H9 (cell line): ENCODE results near the gene ADGRB3. TPM values are rescaled to one million over a fixed set of nuclear protein-coding genes. Genes with fewer than 3 reads are reported as not detected.

Experiments
- DNase-seq: peaks from one replicate; pipeline ENCODE4 v3.0.0-alpha.2; 2017
- H2AFZ ChIP-seq: one replicate; pipeline ENCODE4 v1.6.1; 2013; ENCODE audit warnings: mild to moderate bottlenecking, low read length, control low read depth, moderate library complexity
- H2AK5ac ChIP-seq: 2 replicates; pipeline ENCODE4 v1.6.1; 2013; ENCODE audit warnings: low read length, control low read depth, mixed read lengths; ENCODE audit not compliant: insufficient read length
- H2BK120ac ChIP-seq: one replicate; pipeline ENCODE4 v1.6.1; 2013; ENCODE audit warnings: low read depth, mild to moderate bottlenecking, low read length, control low read depth, inconsistent platforms; ENCODE audit not compliant: poor library complexity, severe bottlenecking
- H2BK12ac ChIP-seq: 2 replicates; pipeline ENCODE4 v1.6.1; 2013; ENCODE audit warnings: low read length, control low read depth, mixed read lengths, low read depth; ENCODE audit not compliant: insufficient read length
- H2BK15ac ChIP-seq: 2 replicates; pipeline ENCODE4 v1.6.1; 2013; ENCODE audit warnings: low read depth, low read length, control low read depth
- H2BK20ac ChIP-seq: one replicate; pipeline ENCODE4 v1.6.1; 2013; ENCODE audit warnings: low read depth, mild to moderate bottlenecking, low read length, control low read depth, inconsistent platforms; ENCODE audit not compliant: poor library complexity, severe bottlenecking
- H2BK5ac ChIP-seq: 2 replicates; pipeline ENCODE4 v1.6.1; 2013; ENCODE audit warnings: low read length, control low read depth, mixed read lengths; ENCODE audit not compliant: insufficient read length
- H3K14ac ChIP-seq: 2 replicates; pipeline ENCODE4 v1.6.1; 2013; ENCODE audit warnings: low read length, control low read depth; ENCODE audit not compliant: insufficient read depth
- H3K18ac ChIP-seq: 2 replicates; pipeline ENCODE4 v1.6.1; 2013; ENCODE audit warnings: low read depth, mild to moderate bottlenecking, mixed read lengths, low read length, control low read depth; ENCODE audit not compliant: insufficient read length
- H3K23ac ChIP-seq: 2 replicates; pipeline ENCODE4 v1.6.1; 2013; ENCODE audit warnings: low read length, control low read depth, mixed read lengths, low read depth; ENCODE audit not compliant: insufficient read length
- H3K23me2 ChIP-seq: 2 replicates; pipeline ENCODE4 v1.6.1; 2013; ENCODE audit warnings: low read depth, mild to moderate bottlenecking, mixed read lengths, low read length, control low read depth; ENCODE audit not compliant: insufficient read length, poor library complexity, severe bottlenecking
- H3K27ac ChIP-seq: 2 replicates; pipeline ENCODE4 v1.5.1; 2013; ENCODE audit warnings: low read length, control low read depth, mixed read lengths, low read depth; ENCODE audit not compliant: insufficient read length
- H3K27me3 ChIP-seq: 2 replicates; pipeline ENCODE4 v1.6.1; 2013; ENCODE audit warnings: low read length, control low read depth, inconsistent platforms; ENCODE audit not compliant: insufficient read depth
- H3K4ac ChIP-seq: 2 replicates; pipeline ENCODE4 v1.6.1; 2013; ENCODE audit warnings: low read depth, mild to moderate bottlenecking, control low read depth, inconsistent platforms, low read length, moderate library complexity
- H3K4me1 ChIP-seq: 2 replicates; pipeline ENCODE4 v1.6.1; 2013; ENCODE audit warnings: low read length, control low read depth, inconsistent platforms; ENCODE audit not compliant: insufficient read depth
- H3K4me2 ChIP-seq: 2 replicates; pipeline ENCODE4 v1.6.1; 2013; ENCODE audit warnings: low read length, control low read depth, mixed read lengths; ENCODE audit not compliant: insufficient read length, insufficient read depth
- H3K56ac ChIP-seq: 2 replicates; pipeline ENCODE4 v1.6.1; 2013; ENCODE audit warnings: low read depth, mild to moderate bottlenecking, mixed read lengths, low read length, control low read depth; ENCODE audit not compliant: insufficient read length
- H3K79me1 ChIP-seq: 2 replicates; pipeline ENCODE4 v1.6.1; 2013; ENCODE audit warnings: low read depth, mild to moderate bottlenecking, moderate library complexity, low read length, control low read depth, inconsistent platforms; ENCODE audit not compliant: insufficient read depth, poor library complexity, severe bottlenecking
- H3K79me2 ChIP-seq: 2 replicates; pipeline ENCODE4 v1.6.1; 2013; ENCODE audit warnings: low read length, control low read depth, inconsistent platforms; ENCODE audit not compliant: insufficient read depth
- H3K9ac ChIP-seq: 2 replicates; pipeline ENCODE4 v1.6.1; 2013; ENCODE audit warnings: low read length, control low read depth, mixed read lengths; ENCODE audit not compliant: insufficient read length; ENCODE audit errors: extremely low read depth
- H3K9me3 ChIP-seq: one replicate; pipeline ENCODE4 v1.6.1; 2013; ENCODE audit warnings: low read depth, low read length, inconsistent platforms; ENCODE audit not compliant: control insufficient read depth
- H3T11ph ChIP-seq: one replicate; pipeline ENCODE4 v1.6.1; 2013; ENCODE audit warnings: mild to moderate bottlenecking, low read length, control low read depth, inconsistent platforms
- H4K20me1 ChIP-seq: one replicate; pipeline ENCODE4 v1.6.1; 2013; ENCODE audit not compliant: control insufficient read depth, insufficient read length, insufficient read depth
- H4K5ac ChIP-seq: 2 replicates; pipeline ENCODE4 v1.6.1; 2013; ENCODE audit warnings: low read depth, mild to moderate bottlenecking, mixed read lengths, low read length, control low read depth; ENCODE audit not compliant: insufficient read length
- H4K8ac ChIP-seq: replicated peaks from 2 replicates; pipeline ENCODE4 v1.6.1; 2013; ENCODE audit warnings: low read length, control low read depth, mixed read lengths, low read depth; ENCODE audit not compliant: insufficient read length
- H4K91ac ChIP-seq: 2 replicates; pipeline ENCODE4 v1.6.1; 2013; ENCODE audit warnings: low read depth, mild to moderate bottlenecking, moderate library complexity, mixed read lengths, low read length, control low read depth; ENCODE audit not compliant: insufficient read length
- H3K27ac Mint-ChIP-seq, 3 experiments: 2 replicates in 2 of 3; 3 replicates in 1 of 3; pipeline ENCODE4 v1.8.0; 2020 to 2021; ENCODE audit warnings: mixed read lengths in 3 of 3, mild to moderate bottlenecking in 1 of 3, moderate library complexity in 1 of 3
- H3K27me3 Mint-ChIP-seq: 2 replicates; pipeline ENCODE4 v1.8.0; 2021; ENCODE audit warnings: low read depth, mild to moderate bottlenecking, moderate library complexity, mixed read lengths
- H3K36me3 Mint-ChIP-seq, 3 experiments: 2 replicates in 2 of 3; 3 replicates in 1 of 3; pipeline ENCODE4 v1.8.0; 2020 to 2021; ENCODE audit warnings: low read depth in 3 of 3, mixed read lengths in 3 of 3; ENCODE audit not compliant: insufficient read depth in 1 of 3
- H3K4me1 Mint-ChIP-seq, 2 experiments: 2 replicates each; pipeline ENCODE4 v1.8.0; 2020; ENCODE audit warnings: mixed read lengths in 2 of 2
- H3K4me3 Mint-ChIP-seq, 2 experiments: 2 replicates in 1 of 2; 3 replicates in 1 of 2; pipeline ENCODE4 v1.8.0; 2020 to 2021; ENCODE audit warnings: mild to moderate bottlenecking in 2 of 2, mixed read lengths in 2 of 2, moderate library complexity in 1 of 2
- H3K9me3 Mint-ChIP-seq, 2 experiments: 2 replicates in 1 of 2; 3 replicates in 1 of 2; pipeline ENCODE4 v1.8.0; 2020; ENCODE audit warnings: mild to moderate bottlenecking in 2 of 2, mixed read lengths in 2 of 2, moderate library complexity in 1 of 2
- CTCF ChIP-seq: fragments of 200-600 bp; sonication (generic); conservative IDR thresholded peaks from 3 replicates; pipeline ENCODE4 v1.8.0; 2021; ENCODE audit warnings: antibody characterized with exemption, mild to moderate bottlenecking
- WGBS: extraction: QIAGEN DNeasy Blood & Tissue Kit; methylation state at CpG from one replicate; pipeline ENCODE4 v1.1.7; 2013; ENCODE audit warnings: missing lambda C conversion rate, low lambda C conversion rate, mixed read lengths; ENCODE audit not compliant: insufficient read length; ENCODE audit errors: extremely low coverage; 5-methylcytosine and 5-hydroxymethylcytosine counted together
- total RNA-seq: library from RNA; stranded (reverse); gene quantifications from 2 replicates; pipeline ENCODE4 v1.2.1, GENCODE V29; 2021

ADGRB3 gene
- total RNA-seq, 1 experiment from 2014 or later: 0.37 TPM

DNA sequence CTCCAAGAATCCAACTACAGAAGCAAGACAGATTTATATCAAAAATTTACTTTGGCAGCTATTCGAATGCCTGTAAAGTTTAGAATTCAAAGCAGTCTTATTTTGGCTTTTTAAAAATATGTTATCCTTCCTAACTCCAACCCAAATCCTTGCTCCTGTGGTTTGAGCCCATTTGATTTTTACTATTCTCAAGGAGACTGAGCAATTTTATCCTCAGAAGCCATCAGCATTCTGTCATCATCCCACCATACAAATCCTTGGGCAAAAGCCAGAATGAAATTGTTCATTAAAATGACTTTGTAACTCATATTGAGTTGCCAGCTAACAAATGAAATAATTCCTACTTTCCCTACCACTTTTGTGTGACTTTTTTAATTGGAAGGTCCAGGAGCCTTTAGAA is 392.8 kb downstream of the ADGRB3 start:
- Histone ChIP-seq H2BK15ac (no peak overlapping the region), H2AFZ (no peak overlapping the region), H4K91ac (no peak overlapping the region), H2BK20ac (no peak overlapping the region), H4K20me1 (no peaks in the 10 kb centered on the region), H3K23me2 (no peaks in the 10 kb centered on the region), H3K14ac (no peak overlapping the region), H3K79me1 (no peaks in the 10 kb centered on the region), H3K4me2 (no peak overlapping the region), H3K4me1 (no peaks in the 10 kb centered on the region), H2BK5ac (no peak overlapping the region), H3K27ac (no peak overlapping the region), H3T11ph (no peak overlapping the region), H3K9me3 (no peaks in the 10 kb centered on the region), H2BK12ac (no peak overlapping the region), H4K8ac (no peak overlapping the region), H3K27me3 (no peaks in the 10 kb centered on the region), H2BK120ac (no peak overlapping the region), H3K56ac (no peak overlapping the region), H3K23ac (no peak overlapping the region), H4K5ac (no peak overlapping the region), H3K79me2 (no peaks in the 10 kb centered on the region), H3K9ac (no peak overlapping the region), H2AK5ac (no peak overlapping the region), H3K4ac (no peak overlapping the region), H3K18ac (no peak overlapping the region)
- TF ChIP-seq CTCF: no peak
- Mint-ChIP-seq H3K36me3 (no peaks in the 10 kb centered on the region; a peak in 1 of 7 replicates), H3K4me1 (no peaks in the 10 kb centered on the region), H3K27me3 (no peaks in the 10 kb centered on the region), H3K9me3 (no peaks in the 10 kb centered on the region), H3K27ac (no peak overlapping the region), H3K4me3 (no peak overlapping the region)
- no peak for DNase-seq
- no CpG with 5 or more reads among the region's 1 CpG for WGBS
